Central memory CD8-positive, alpha-beta T cell (primary cell): ENCODE results near the gene CCDC190.
"Not testable (repeated sequence)": the region's sequence is repeated elsewhere in the genome, so short reads cannot be mapped to it uniquely, and the experiment has no call there.

Experiments
- ATAC-seq: fragments of 150-1000 bp; cut with Tn5 transposase; replicated peaks from 2 replicates; pipeline ENCODE4 v1.10.0; 2022; ENCODE audit warnings: mild to moderate bottlenecking, moderate FRiP score, moderate number of reproducible peaks; ENCODE audit not compliant: poor library complexity, severe bottlenecking; ENCODE audit errors: extremely low read depth
- DNase-seq, 2 donors: peaks; one replicate each; pipeline ENCODE4 v3.0.0; 2021; ENCODE audit warnings: low spot score in 2 of 2
- H3K27ac Mint-ChIP-seq: one replicate; pipeline ENCODE4 v1.8.0; 2022; ENCODE audit warnings: low read depth, mild to moderate bottlenecking, moderate library complexity, mixed read lengths
- H3K27me3 Mint-ChIP-seq: one replicate; pipeline ENCODE4 v1.8.0; 2022; ENCODE audit warnings: mixed read lengths
- H3K36me3 Mint-ChIP-seq: one replicate; pipeline ENCODE4 v1.8.0; 2022; ENCODE audit warnings: mild to moderate bottlenecking, moderate library complexity, mixed read lengths; ENCODE audit not compliant: insufficient read depth
- H3K4me1 Mint-ChIP-seq: one replicate; pipeline ENCODE4 v1.8.0; 2022; ENCODE audit warnings: mixed read lengths
- H3K4me3 Mint-ChIP-seq: one replicate; pipeline ENCODE4 v1.8.0; 2022; ENCODE audit warnings: mild to moderate bottlenecking, moderate library complexity, mixed read lengths
- H3K9me3 Mint-ChIP-seq: one replicate; pipeline ENCODE4 v1.8.0; 2022; ENCODE audit warnings: mixed read lengths

Gene CCDC190

DNA sequence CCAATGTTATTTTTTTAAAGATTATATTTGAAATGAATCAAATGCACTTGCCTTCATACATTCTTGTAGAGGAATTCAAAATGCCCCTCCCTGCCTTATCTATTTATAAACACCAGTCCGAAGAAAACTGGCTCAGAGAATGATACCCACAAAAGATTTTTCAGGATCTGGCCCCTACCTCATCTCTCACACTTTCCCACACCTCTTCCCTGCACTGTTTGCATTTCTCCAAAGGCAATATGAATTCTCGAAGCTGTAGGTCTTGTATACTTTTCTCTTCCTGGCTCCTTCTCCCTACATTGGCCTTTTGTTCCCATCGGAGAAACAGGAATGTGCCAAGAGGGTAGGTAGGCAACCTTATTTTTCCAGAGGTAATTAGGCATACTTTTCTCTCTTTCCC, 12.0 kb upstream of the CCDC190 start:
- Mint-ChIP-seq H3K9me3 (peaks cover 15% of the 10 kb centered on the region), H3K4me3 (no peak overlapping the region), H3K27me3 (peaks cover 83% of the 10 kb centered on the region), H3K36me3 (no peaks in the 10 kb centered on the region), H3K4me1 (no peaks in the 10 kb centered on the region), H3K27ac (no peak overlapping the region)
- ATAC-seq: no peak
- no peak for DNase-seq

DNA sequence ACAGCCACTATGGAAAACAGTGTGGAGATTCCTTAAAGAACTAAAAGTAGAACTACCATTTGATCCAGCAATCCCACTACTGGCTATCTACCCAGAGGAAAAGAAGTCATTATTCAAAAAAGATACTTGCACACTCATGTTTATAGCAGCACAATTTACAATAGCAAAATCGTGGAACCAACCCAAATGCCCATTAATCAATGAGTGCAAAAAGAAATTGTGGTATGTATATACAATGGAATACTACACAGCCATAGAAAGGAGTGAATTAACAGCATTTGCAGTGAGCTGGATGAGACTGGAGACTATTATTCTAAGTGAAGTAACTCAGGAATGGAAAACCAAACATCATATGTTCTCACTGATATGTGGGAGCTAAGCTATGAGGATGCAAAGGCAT, 10.4 kb upstream of the CCDC190 start:
- not testable (repeated sequence) for H3K4me1 Mint-ChIP-seq, ATAC-seq, DNase-seq, H3K36me3 Mint-ChIP-seq, H3K27ac Mint-ChIP-seq, H3K4me3 Mint-ChIP-seq
- Mint-ChIP-seq H3K27me3 (peaks cover 68% of the 10 kb centered on the region), H3K9me3 (peaks cover 15% of the 10 kb centered on the region)

DNA sequence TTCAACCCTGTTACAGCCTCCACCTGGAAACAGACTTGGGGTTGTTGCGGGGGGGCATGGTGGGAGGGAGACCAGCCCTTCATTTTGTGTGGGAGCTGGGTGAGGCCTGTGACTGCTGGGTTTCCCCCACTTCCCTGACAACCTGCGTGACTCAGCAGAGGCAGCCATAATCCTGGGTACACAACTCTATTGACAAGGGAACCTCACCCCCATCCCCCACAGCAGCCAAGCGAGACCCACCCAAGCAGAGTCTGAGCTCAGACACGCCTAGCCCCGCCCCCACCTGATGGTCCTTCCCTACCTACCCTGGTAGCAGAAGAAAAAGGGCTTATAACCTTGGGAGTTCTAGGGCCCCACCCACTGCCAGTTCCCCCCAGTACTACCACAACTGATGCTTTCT, 8.0 kb upstream of the CCDC190 start:
- peaks cover 15% of the 10 kb centered on the region for H3K9me3 Mint-ChIP-seq
- no peaks in the 10 kb centered on the region for H3K4me1 Mint-ChIP-seq
- H3K27ac Mint-ChIP-seq: no peak overlapping the region
- H3K27me3 Mint-ChIP-seq: peaks cover 55% of the 10 kb centered on the region
- ATAC-seq (no peak), DNase-seq (no peak)
- H3K36me3 Mint-ChIP-seq: no peaks in the 10 kb centered on the region
- H3K4me3 Mint-ChIP-seq: no peak overlapping the region

DNA sequence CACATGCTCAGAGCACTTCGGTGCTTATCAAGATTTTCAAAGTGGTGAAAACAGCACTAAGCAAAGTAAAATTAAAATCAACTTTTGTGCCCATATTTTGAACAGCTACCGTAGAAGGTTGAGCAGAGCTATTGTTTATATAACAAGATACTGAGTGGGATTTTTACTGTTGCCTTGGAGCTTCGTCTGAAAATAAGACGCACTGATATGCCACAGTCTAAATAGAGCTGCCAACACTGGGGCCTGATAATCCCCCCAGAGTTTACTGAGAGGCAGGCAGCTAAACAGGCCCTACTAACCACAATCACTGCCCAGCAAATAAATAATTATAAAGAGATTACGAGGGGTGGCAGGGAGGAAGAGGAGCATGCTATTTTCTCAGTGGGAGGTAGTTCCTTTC, 650 bp upstream of the CCDC190 start:
- no peak overlapping the region for H3K4me3 Mint-ChIP-seq
- H3K36me3 Mint-ChIP-seq: no peaks in the 10 kb centered on the region
- H3K4me1 Mint-ChIP-seq: no peaks in the 10 kb centered on the region
- ATAC-seq (no peak), DNase-seq (no peak)
- H3K9me3 Mint-ChIP-seq: no peaks in the 10 kb centered on the region
- peaks cover 43% of the 10 kb centered on the region for H3K27me3 Mint-ChIP-seq
- no peak overlapping the region for H3K27ac Mint-ChIP-seq

GRCh38 chr1:162859191-162859590, 1.8 kb downstream of the CCDC190 start:
- H3K36me3 Mint-ChIP-seq: no peaks in the 10 kb centered on the region
- ATAC-seq: no peak
- no peak overlapping the region for H3K4me3 Mint-ChIP-seq
- DNase-seq: no peak
- peaks cover 34% of the 10 kb centered on the region for H3K27me3 Mint-ChIP-seq
- no peak overlapping the region for H3K27ac Mint-ChIP-seq
- no peaks in the 10 kb centered on the region for H3K9me3 Mint-ChIP-seq
- no peaks in the 10 kb centered on the region for H3K4me1 Mint-ChIP-seq

DNA sequence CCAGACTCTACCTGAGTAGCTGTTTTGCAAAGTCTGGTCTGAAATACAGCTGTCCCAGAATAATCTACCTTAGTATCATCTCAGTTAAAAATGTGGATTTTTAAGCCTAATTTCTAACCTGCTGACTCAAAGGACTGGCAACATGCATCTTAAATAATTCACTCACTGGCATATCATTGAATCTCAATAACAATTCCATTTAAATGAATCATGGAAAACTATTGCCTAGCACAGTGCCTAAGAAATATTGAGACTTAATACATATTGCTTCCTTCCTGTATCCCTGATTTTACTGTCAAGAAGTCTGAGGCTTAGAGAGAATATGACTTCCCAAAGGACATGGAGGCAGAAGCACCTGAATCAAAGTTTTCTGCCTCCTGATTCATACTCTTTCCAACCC, 3.1 kb downstream of the CCDC190 start:
- Mint-ChIP-seq H3K4me1 (no peaks in the 10 kb centered on the region), H3K27me3 (peaks cover 20% of the 10 kb centered on the region), H3K9me3 (no peaks in the 10 kb centered on the region), H3K36me3 (no peaks in the 10 kb centered on the region), H3K4me3 (no peak overlapping the region), H3K27ac (no peak overlapping the region)
- no peak for ATAC-seq
- DNase-seq: no peak

GRCh38 chr1:162856260-162856659, 4.7 kb downstream of the CCDC190 start:
- no peak for DNase-seq
- no peaks in the 10 kb centered on the region for H3K4me1 Mint-ChIP-seq
- H3K4me3 Mint-ChIP-seq: no peak overlapping the region
- H3K9me3 Mint-ChIP-seq: no peaks in the 10 kb centered on the region
- no peak for ATAC-seq
- no peak overlapping the region for H3K27ac Mint-ChIP-seq
- H3K36me3 Mint-ChIP-seq: no peaks in the 10 kb centered on the region
- H3K27me3 Mint-ChIP-seq: peaks cover 16% of the 10 kb centered on the region

GRCh38 chr1:162855461-162856150, 5.4 kb downstream of the CCDC190 start:
- no peaks in the 10 kb centered on the region for H3K4me1 Mint-ChIP-seq
- H3K27ac Mint-ChIP-seq: no peak overlapping the region
- ATAC-seq (no peak), DNase-seq (no peak)
- peaks cover 18% of the 10 kb centered on the region for H3K27me3 Mint-ChIP-seq
- H3K9me3 Mint-ChIP-seq: no peaks in the 10 kb centered on the region
- H3K36me3 Mint-ChIP-seq: no peaks in the 10 kb centered on the region
- H3K4me3 Mint-ChIP-seq: no peak overlapping the region

- H3K4me3 Mint-ChIP-seq: no peak overlapping the region
- H3K9me3 Mint-ChIP-seq: no peaks in the 10 kb centered on the region
- DNase-seq: peak in 1 of 2 donors; percentile 13
- no peaks in the 10 kb centered on the region for H3K4me1 Mint-ChIP-seq
- no peak for ATAC-seq
- H3K27me3 Mint-ChIP-seq: peaks cover 25% of the 10 kb centered on the region
- H3K36me3 Mint-ChIP-seq: no peaks in the 10 kb centered on the region
- no peak overlapping the region for H3K27ac Mint-ChIP-seq
Observed at GRCh38 chr1:162854245-162854882, 6.6 kb downstream of the CCDC190 start.

DNA sequence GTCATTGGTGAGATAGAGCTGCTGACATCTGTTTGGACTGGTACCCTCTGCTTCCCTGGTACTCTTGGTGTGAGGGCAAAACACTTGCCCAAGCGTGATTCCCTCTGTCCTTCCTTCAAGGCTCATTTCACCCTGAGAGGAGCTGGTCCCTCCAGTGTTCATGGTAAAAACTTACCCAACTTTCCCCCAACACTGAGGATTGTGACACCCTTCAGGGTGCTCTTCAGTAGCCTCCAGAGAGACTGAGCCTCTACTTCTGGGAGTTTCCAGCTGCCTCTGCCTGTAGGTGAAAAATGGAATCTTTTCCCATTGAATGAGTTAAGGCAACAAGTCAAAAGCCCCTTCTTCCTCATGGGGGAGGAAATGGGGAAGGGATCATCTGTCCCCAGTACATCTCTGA, 9.6 kb downstream of the CCDC190 start:
- Mint-ChIP-seq H3K27ac (no peak overlapping the region), H3K36me3 (no peaks in the 10 kb centered on the region), H3K27me3 (peaks cover 31% of the 10 kb centered on the region), H3K4me1 (no peaks in the 10 kb centered on the region), H3K9me3 (no peaks in the 10 kb centered on the region), H3K4me3 (no peak overlapping the region)
- ATAC-seq: no peak
- no peak for DNase-seq

- Mint-ChIP-seq H3K4me1 (no peaks in the 10 kb centered on the region), H3K4me3 (no peak overlapping the region), H3K27ac (no peak overlapping the region), H3K36me3 (no peaks in the 10 kb centered on the region), H3K9me3 (no peaks in the 10 kb centered on the region), H3K27me3 (peaks cover 31% of the 10 kb centered on the region)
- no peak for DNase-seq
- no peak for ATAC-seq
Observed at GRCh38 chr1:162849711-162850110, 11.3 kb downstream of the CCDC190 start.

DNA sequence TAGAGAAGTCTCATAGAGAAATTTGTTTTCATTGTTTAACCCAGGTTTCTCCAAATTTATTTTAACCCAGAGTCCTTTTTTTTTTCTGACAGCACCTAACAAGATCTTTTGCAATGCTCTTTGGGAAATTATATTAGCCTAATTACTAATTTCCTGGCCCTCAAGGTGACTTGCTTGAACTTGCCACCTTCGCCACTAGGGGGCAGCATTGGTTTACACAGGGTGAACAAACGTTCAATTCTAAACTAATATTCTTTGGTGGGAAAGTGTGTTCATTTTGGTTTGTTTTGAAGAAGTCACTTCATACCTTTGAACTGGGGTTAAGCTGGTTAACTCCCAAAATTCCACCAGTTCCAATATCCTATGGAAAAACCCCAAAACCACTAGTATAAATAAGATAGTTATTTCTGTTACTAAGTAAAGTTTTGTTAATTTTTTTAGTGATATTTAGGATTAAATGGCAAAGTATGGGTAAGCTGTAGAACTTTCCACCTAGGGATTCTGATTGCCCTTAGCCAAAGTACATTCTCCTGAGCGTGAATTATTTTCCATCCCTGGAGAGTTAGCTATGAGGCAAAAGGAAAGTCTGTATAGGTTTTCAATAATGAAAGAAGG, 13.0 kb downstream of the CCDC190 start:
- Mint-ChIP-seq H3K27me3 (peaks cover 31% of the 10 kb centered on the region), H3K27ac (no peak overlapping the region), H3K9me3 (no peaks in the 10 kb centered on the region), H3K4me3 (no peak overlapping the region), H3K4me1 (no peaks in the 10 kb centered on the region), H3K36me3 (no peaks in the 10 kb centered on the region)
- ATAC-seq (no peak), DNase-seq (peak; percentile 50 to 75)
